CD4-positive, alpha-beta T cell treated with Interferon gamma for 1 hour (primary cell): ENCODE data around the gene WDFY2.

Experiments
- DNase-seq: peaks from one replicate; pipeline ENCODE4 v3.0.0-alpha.2; 2020

WDFY2 gene

DNA sequence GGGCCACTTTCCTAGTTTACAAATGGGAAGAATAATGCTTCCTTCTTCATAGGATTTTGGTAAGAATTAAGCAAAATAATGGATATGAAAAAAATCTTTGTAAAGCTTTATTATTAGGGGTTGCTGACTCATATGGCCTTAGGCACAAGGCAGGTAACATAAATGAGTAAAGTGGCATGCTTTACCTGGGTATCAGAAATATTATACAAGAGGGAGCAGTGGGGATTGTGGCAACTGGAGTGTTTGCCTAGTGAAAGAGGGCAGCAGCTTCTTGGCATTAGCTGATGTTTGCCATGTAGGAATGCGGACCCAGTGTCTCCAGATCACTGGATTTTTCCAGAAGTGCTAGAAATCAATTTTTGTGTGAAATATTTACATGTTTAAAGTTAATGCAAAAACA lies 19.5 kb downstream of the WDFY2 start:
- no peak for DNase-seq

DNA sequence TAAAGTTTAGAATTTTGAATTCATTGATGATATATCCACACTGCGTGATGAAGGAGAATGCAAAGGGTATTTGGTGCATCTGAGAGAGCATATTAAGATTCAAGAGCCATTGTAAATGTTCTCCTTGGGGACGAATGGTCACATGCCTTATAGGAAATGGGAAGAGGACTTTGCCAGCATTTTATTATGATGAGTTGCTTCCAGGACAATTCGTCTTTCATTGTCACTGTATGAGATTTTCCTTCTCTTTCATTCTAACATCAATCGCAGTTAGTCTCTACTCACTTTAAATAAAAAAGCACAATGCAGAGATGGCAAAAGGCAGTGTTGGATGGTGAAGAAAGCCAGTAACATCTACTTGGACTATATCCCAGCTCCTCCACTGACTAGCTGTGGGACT lies 21.4 kb downstream of the WDFY2 start:
- no peak for DNase-seq

DNA sequence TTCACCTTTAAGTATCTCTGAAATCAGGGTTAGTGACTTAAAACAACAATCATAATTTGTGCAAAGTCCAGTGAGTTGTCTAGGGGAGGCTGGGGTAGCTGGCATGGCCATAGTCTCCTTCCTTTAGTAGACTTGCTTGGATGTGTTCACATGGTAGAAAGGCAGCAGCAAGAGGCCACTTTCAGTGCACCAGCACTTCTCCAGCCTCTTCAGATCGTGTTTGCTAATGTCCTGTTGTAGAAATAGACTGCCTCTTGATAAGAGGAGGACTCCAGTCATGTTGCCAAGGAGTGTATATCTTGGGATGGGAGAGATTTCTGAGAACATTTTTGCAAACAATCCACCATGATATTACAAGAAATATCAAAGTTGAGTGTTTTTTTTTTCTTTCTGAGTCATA lies 22.9 kb downstream of the WDFY2 start:
- no peak for DNase-seq

DNA sequence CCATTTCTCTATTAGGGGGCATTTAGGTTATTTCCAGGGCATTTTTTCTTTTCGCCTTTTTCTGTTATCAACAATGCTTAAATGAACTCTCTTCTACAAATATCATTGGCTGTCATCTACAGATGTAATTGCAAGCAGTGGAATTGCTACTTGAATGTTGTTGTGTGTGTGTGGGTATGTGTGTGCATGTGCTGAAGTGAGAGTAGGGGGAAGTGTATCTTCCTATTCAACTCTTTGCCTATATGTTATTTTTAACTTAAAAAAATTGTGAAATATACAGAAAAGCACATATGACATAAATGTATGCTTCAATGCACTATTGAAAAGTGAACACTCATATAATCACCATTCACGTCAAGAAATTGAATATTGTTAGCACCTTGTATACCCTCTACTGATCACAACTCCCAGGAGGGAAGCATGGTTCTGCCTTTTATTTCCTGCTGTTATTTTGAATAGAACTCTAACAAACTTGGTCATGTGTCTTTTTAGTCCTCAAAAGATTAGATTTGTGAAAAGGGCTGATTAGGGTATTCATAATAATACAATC lies 24.7 kb downstream of the WDFY2 start:
- no peak for DNase-seq

DNA sequence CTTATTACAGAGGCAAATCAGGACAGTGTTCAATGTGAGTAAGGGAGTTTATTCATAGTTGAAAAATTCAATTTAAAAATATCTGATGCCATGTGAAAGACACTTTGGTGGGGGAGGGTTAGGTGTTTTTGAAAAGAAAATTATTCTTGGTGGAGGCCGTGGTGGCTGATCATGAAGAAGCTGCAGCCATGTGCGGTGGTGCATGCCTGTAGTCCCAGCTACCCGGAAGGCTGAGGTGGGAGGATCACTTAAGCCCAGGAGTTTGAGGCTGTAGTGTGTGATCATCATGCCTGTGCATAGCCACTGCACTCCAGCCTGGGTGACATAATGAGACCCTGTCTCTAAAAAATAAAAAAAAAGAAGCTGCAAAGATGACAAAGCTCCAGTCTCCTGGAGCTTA lies 28.6 kb downstream of the WDFY2 start:
- DNase-seq: no peak

DNA sequence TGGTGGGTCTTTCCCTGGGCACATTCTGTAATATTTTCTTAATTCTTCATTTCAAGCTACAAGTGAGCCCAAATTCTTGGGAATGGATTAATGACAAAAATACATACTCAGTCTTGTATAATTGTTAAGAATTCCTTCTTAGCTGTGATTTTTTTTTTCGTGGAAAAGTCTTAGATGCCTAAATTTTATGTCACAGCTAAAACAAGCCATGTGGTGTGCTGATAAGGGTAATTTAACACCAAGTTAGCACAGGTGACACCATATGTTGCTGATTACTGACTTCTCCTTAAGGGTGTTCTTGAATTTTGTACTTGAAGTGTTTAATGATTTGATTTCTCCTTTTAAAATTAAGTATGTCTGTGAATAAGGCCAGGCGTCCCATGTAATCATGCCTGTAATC lies 29.3 kb downstream of the WDFY2 start:
- no peak for DNase-seq

DNA sequence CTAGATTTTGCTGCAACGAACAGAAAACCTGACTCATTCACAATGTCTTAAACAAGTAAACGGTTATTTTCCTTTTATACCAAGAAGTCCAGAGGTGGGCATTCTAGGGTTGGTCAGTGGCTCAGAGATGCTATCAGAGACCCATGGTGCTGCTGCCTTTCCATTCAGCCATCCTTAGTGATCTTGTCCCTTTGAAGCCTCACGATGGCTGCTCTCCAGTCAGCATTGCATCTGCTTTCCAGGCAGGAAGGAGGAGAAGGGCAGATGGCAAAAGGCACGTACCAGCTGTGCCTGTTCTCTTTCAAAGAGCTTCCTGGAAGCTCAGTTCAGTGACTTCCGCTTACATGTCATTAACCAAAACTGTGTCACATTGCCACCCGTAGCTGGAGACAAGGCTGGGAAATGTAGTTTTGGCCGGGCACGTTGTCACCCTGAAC lies 30.1 kb downstream of the WDFY2 start:
- DNase-seq: peak; percentile 48

DNA sequence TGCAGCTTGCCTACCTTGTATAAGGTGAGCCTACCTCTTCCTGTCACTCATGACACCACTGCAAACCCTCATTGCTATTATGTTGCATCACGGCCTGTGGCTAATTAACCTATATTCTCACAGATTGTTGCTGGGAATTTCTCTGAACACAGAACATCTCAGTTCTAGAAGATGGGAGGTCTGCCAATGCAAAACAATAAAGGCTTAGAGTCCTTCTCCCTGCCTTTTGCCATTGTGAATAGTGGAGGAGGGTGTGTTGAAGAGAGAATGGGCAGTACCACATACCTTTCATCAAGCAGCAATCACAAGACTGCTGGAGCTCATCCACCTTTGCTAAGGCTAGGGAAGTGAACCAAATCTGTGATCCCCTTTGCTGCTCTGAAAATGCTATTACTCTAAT lies 34.4 kb downstream of the WDFY2 start:
- DNase-seq: no peak

DNA sequence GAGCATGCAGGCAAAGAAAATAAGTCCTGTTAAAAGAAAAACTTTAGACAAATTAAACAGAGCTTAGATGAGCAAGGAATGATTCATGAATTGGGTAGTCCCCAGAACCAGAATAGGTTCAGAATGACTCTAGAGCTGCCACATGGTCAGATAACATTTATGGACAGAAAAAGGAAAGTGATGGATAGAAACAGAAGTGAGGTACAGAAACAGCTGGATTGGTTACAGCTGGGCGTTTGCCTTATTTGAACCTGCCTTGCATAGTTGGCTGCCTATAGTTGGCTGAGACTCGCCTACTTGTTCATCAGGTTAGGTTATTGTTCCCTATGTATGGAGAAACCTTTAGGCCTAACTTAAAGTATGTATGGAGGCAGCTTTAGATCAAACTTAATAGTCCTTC lies 35.4 kb downstream of the WDFY2 start:
- no peak for DNase-seq

DNA sequence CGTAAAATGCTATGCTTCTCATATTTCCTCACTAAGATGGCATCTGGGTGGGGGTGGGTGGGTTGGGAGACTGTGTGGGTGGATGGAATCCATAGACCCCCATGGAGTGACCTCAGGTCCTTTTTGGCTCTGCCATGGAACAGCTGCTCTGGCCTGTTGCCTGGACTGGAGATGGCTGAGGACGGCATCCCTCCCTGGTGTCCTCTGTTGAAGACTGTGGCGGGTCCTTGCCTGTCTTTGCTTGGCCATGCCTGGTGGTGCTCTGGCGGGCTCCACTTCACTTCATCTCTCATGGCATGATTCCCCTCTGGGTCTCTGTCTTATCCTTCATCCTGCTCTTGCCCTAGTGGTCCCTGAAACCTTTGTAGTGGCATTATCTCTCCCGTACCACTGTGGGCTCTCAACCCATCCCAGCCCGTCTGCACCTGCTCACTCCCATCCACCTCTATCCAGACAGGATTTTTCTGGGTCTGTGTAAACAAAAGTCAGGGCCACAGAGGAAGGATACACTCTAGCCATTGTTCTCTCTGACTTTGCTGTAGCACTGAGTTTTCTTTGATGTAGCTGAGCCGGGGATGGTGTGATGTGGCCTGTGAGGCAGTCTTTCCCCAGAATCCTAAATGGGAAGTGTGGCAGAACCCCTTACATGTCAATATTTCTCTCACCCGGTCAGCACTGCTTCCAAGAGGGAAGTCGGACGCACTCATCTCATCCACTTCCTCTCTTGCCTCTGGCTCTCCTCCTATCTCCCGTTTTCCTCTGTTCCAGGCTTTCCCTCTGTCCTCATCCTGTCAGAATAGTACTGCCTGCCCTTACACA lies 36.1 kb downstream of the WDFY2 start:
- no peak for DNase-seq

DNA sequence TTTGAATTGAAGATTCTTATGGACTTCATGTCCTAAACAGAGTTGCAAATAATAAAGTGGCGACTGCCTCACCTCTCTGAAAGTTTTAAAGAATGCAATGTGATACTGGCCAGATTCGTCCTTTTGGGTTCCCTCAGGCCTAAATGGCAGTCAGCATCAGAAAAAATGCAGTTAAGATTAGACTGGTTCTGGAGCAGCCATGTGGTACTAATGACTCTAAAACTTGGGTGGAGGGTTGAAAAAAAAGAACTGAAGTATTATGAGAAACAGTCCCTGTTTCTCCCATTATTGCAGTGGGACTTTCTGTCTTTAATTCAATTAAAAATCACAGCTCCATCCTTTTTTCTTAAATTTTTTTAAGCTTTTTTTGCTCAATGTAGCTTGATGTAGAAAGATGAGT lies 37.3 kb downstream of the WDFY2 start:
- DNase-seq: no peak

DNA sequence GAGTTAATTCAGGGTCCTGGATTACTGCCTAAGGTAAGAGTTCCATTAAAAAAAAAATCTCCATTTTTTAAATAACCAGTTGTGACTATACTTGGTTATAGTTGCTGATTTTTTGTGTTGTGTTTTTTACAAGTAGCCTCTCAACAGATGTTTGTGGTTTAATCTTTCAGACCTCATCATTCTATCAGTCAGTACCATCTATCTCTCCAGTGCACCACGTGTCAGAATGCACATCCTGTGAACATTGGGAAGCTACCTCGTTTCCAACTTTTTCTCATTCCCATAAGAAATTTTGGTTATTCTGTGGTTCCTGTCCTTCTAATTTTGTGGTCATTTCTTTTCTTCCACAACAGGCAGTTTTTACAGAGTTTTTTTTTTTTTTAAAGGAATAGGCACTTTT lies 39.2 kb downstream of the WDFY2 start:
- DNase-seq: no peak

DNA sequence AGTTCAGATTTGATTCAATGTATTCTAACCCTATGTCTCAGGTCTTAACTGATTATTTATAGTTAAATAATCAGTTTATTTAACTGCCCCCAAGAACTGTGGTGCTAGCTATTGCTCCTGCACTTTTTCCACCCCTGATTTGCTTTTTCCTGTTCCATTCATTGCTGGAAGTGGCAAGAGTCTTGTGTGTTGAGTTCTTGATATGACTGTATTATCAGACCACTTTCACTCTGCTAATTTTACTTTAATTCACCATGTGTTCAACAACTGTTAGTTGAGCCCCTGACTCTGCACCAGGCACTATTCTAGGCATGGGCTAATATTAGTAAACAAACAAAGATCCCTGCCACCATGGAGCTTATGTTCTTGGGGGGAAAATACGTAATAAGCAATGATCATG lies 39.9 kb downstream of the WDFY2 start:
- no peak for DNase-seq

DNA sequence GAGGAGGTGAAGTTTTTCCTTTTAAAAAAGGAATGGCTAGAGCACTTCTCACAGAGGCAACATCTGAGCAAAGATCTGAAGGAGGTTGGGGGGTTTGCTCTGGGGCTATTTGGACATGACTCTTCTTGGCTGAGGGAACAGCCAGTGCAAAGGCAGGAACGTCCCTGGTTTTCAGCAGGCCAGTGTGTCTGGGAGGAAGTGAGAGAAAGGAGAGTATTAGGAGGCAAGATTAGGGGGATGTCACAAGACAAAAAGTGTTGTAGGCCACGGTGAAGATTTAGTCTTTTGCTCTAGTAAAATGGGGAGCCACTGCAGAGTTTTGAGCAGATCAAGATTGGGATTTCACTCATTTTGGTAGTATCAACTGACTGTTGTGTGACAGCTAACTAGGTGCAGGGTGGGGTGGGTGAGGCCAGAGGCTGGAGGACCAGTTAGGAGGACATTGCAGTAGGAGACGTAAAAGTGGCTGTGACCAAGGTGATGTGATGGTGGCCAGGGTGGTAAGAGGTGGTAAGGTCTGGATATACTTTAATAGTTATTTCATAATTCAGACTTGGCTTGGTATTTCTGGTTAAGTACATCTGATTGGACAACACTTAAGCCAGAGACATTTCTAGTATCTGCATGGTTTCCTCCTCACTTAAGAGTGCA lies 40.6 kb downstream of the WDFY2 start:
- DNase-seq: no peak

DNA sequence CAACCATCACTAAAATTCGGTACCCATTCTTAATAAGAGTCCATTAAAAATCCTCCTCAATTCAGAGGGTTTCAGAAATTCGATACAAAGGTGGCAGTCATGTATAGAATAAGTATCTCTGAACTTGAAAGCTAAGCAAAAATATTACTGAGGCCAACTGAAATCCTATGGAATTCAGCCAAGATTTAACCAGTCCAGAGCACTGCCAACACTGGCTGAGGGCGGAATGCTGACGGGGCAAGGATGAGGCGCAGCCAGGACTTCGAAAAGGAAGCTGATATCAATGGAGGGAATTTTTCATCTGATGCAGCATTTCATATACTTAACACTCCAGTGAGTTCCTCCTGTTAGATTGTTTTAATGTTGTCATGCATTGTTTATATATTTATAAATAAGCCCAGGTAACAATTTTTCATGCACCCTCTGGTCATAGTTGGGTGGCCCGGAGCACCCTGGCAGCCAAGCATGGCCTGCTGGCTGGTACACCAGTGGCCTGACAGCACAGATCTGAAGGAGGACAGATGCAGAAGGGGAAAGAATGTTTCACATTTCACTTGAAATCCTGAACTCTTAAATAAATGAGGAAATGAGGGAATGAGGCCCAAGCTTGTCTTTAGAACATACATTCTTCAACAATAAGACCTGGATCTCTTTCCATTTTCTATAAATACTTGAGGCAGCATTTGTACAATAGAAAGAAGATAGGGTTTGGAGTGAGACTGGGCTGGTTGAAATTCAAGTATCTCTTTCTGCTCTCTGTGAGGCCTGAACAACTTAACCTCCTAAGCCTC lies 41.5 kb downstream of the WDFY2 start:
- DNase-seq: no peak

DNA sequence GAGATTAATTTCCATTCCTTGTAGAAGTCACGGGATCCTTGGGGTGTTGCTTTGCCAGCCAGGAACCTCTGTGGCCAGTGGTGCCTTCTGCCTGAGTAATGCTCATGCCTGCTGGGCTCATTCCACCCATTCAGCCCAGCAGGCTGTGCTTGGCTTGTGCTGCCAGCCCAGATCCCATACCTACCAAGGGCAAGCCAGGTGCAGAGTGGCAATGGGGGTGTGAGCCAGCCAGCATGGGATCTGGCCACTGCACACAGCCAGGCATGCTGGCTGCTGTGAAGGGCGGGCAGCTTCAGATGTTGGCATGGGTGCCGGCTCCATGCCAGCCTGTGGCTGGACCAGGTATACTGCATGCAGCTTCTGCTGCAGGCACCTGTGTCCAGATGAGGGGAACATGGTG lies 42.5 kb downstream of the WDFY2 start:
- no peak for DNase-seq

DNA sequence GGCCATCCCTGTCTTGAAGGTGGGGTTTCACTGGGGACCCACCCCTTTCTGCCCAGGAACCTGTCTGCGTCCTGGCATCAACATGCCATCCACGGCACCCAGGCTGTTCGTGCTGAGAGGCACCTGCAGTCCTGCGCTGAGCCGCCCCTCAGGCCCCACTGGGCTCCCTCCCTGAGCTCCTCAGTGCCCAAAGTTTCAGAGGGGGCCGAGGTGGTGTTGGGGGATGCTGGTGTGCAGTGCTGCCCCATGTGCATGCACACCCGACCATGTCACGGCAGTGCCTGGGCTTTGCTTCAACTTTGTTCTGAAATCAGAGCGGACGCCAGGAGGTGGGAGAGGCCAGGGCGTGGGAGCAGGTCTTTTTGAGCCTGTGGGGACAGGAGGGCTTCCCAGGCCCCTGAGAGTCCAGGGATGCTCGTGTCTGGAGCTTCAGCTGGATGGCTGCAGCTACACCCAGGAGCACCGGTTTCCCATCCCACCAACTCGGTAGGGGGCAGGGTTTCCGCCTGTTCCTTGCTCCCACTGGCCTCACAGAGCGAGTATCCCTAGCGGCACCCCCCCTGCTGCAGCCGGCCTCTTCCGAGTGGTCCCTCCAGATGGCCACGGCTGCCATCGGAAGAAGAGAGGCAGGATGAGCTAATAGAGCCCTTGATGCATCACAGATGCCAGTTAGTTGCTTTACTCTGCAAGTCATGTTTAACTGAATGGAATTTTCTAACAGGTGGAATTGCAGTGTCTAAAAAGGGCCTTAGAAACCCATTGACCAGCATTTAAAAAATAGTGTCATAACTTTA lies 44.0 kb downstream of the WDFY2 start:
- DNase-seq: no peak

DNA sequence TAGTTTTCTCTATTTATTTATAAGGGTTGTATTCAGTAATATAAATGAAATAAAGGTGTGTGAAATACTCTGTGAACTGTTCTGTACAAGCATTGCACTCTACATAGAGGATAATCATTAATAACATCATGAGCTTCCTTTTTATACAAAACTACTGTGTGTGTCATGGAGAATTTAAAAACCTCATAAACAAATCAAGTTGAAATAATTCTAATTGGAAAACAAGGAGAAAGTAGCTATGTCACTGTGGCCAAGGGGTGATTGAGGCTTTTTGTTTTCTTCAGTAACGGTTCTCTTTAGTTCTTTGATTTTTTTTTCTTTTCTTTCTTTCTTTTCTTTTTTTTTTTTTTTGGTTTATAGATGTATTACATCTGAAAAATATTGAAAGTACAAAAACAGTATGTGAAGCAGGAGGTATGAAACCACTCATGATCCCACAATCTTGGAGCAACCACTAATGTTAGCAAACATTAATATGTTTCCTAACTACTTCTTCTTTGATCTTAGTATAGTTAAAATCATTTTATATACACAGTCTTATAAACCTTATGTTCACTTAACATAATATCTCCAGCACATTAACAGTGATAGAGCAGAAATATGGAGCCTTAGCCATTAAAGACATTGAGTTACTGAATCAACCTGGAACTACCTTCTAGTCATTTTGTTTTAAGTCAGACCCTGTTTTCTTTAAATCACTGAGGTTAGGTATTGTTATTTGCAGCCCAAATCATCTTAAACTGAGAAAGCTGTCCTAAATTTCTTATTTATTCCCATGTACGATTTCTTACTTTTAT lies 45.4 kb downstream of the WDFY2 start:
- no peak for DNase-seq

DNA sequence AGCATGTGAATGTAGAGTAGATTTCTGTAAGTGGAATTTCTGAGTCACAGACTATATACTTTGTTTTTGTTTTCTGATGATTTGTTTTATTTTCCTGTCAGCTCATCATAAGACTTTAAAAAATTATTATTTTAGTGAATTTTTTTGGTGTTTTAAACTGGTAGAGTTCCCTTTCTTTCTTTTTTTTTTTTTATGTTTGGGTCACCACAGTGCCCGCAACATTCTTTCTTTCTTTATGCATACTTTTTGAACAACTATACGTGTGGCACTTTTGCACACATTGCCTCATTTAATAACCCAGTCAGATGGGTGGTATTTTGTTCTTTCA lies 46.0 kb downstream of the WDFY2 start:
- DNase-seq: no peak

DNA sequence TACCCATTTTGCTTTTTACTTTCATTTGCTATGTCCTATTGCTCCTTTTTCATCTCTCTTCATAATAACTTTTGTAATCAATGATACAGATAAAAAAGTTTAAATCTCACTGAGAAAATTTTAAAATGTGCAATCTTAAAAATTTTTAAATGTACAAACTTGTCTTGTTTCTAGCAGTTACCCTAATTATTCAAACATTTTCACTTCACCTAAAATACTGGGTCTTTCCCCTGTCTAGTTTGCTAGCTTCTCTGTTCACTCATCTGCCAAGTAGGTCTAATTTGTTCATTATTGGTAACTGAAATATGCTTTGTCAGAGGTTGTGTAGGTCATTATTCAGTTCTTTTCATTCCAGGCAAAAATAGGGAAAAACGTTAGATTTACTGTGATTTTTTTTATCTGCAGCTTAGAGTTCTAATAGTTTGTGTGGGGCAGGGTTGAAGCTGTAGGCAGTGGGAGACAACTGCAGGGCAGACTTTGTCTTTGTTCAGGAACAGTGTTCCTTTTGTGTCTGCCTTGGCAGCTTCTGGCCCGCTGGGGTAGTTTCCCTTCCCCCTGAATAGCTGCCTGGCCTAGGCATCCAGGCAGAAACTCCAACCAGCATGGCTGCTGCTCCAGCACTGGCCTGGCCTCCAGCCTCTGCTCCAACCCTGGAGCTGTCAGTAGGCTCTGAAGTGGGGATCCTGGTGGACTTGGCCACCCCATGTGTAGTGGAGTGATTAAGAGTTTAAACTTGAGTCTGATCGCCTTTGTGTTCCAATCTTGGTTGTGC lies 48.5 kb downstream of the WDFY2 start:
- no peak for DNase-seq
